KBM-7 (cell line): ENCODE measurements around the gene PIK3C2G.
"Not testable (repeated sequence)": the region's sequence is repeated elsewhere in the genome, so short reads cannot be mapped to it uniquely, and the experiment has no call there.

ENCODE experiments used
- DNase-seq: peaks from one replicate; pipeline ENCODE4 v3.0.0-alpha.2; 2015
- in situ Hi-C: fragments of 300-500 bp; cut with MboI; formaldehyde crosslinking; loops from 2 replicates; pipeline ENCODE4 v1.14.3; 2020; ENCODE audit warnings: low sequenced_read_pairs, low pct_unique_long_range_greater_than_20kb, mixed read lengths

PIK3C2G gene

GRCh38 chr12:18261273-18261672 is at the start of gene PIK3C2G:
Gene PIK3C2G (plus strand): TSS chr12:18261518. CDS start chr12:18282082, 20,564 bp downstream.
- in situ Hi-C loops = no loop called here

GRCh38 chr12:18217966-18218365 is 43.4 kb upstream of the PIK3C2G start:
- in situ Hi-C loops = no loop called here

More at GRCh38 chr12:18261273-18261672, at the start of gene PIK3C2G:
- DNase-seq = no peak

GRCh38 chr12:18221726-18222125 is 39.6 kb upstream of the PIK3C2G start:
- in situ Hi-C loops = no loop called here
- DNase-seq = no peak

More at GRCh38 chr12:18217966-18218365, 43.4 kb upstream of the PIK3C2G start:
- no peak for DNase-seq

- in situ Hi-C loops = no loop called here
These were observed 38.6 kb upstream of the PIK3C2G start for GRCh38 chr12:18222699-18223098.

GRCh38 chr12:18224745-18225144 is 36.6 kb upstream of the PIK3C2G start:
- peak; percentile 48 for DNase-seq
- in situ Hi-C loops = no loop called here

More at GRCh38 chr12:18222699-18223098, 38.6 kb upstream of the PIK3C2G start:
- no peak for DNase-seq

GRCh38 chr12:18239526-18239925 is 21.8 kb upstream of the PIK3C2G start:
- no peak for DNase-seq
- in situ Hi-C loops = no loop called here

- in situ Hi-C loops = no loop called here
- no peak for DNase-seq
These were observed 18.8 kb upstream of the PIK3C2G start for GRCh38 chr12:18242380-18243089.

- no peak for DNase-seq
- in situ Hi-C loops = no loop called here
These were observed 18.1 kb upstream of the PIK3C2G start for GRCh38 chr12:18243238-18243637.

- in situ Hi-C loops = no loop called here
- DNase-seq = no peak
These were observed 15.3 kb upstream of the PIK3C2G start for GRCh38 chr12:18246066-18246465.

- in situ Hi-C loops = no loop called here
- peak; percentile 58 for DNase-seq
These were observed 10.9 kb upstream of the PIK3C2G start for GRCh38 chr12:18250313-18250916.

GRCh38 chr12:18254081-18254480 is 7.2 kb upstream of the PIK3C2G start:
- DNase-seq = no peak
- in situ Hi-C loops = no loop called here

- DNase-seq, in situ Hi-C loops: not testable (repeated sequence)
These were observed 6.3 kb upstream of the PIK3C2G start for GRCh38 chr12:18255004-18255403.

GRCh38 chr12:18257251-18257650 is 4.1 kb upstream of the PIK3C2G start:
- no peak for DNase-seq

GRCh38 chr12:18258929-18259328 is 2.4 kb upstream of the PIK3C2G start:
- DNase-seq = no peak
- in situ Hi-C loops = no loop called here

More at GRCh38 chr12:18257251-18257650, 4.1 kb upstream of the PIK3C2G start:
- in situ Hi-C loops = no loop called here

GRCh38 chr12:18259906-18260682 is 1.2 kb upstream of the PIK3C2G start:
- in situ Hi-C loops = no loop called here
- no peak for DNase-seq

GRCh38 chr12:18261906-18262305 is 588 bp downstream of the PIK3C2G start:
- no peak for DNase-seq
- in situ Hi-C loops = no loop called here

GRCh38 chr12:18262514-18262913 is 1.2 kb downstream of the PIK3C2G start:
- in situ Hi-C loops = no loop called here
- no peak for DNase-seq

- DNase-seq = no peak
- in situ Hi-C loops = no loop called here
These were observed 3.3 kb downstream of the PIK3C2G start for GRCh38 chr12:18264581-18265075.

GRCh38 chr12:18267427-18268099 is 6.2 kb downstream of the PIK3C2G start:
- DNase-seq = no peak
- in situ Hi-C loops = no loop called here
